T-helper 9 cell (primary cell): ENCODE results near the gene UNC13C.

Experiments
- DNase-seq: peaks from one replicate; pipeline ENCODE4 v3.0.0-alpha.2; 2020

The UNC13C gene

GRCh38 chr15:54575586-54575985 lies 597.3 kb downstream of the UNC13C start:
- no peak for DNase-seq

- no peak for DNase-seq
These were observed 598.2 kb downstream of the UNC13C start for GRCh38 chr15:54576298-54576935.

- DNase-seq, result no peak
These were observed 599.4 kb downstream of the UNC13C start for GRCh38 chr15:54577476-54578250.

GRCh38 chr15:54579855-54580254 lies 601.6 kb downstream of the UNC13C start:
- no peak for DNase-seq

- no peak for DNase-seq
These were observed 602.4 kb downstream of the UNC13C start for GRCh38 chr15:54580643-54581042.

- DNase-seq, result no peak
These were observed 604.8 kb downstream of the UNC13C start for GRCh38 chr15:54582863-54583643.

- no peak for DNase-seq
These were observed 606.8 kb downstream of the UNC13C start for GRCh38 chr15:54585063-54585462.

- DNase-seq, result no peak
These were observed 615.9 kb downstream of the UNC13C start for GRCh38 chr15:54594115-54594514.

- DNase-seq, result no peak
These were observed 621.1 kb downstream of the UNC13C start for GRCh38 chr15:54599386-54599785.

GRCh38 chr15:54605043-54605442 lies 626.8 kb downstream of the UNC13C start:
- no peak for DNase-seq

GRCh38 chr15:54605556-54605955 lies 627.3 kb downstream of the UNC13C start:
- no peak for DNase-seq

GRCh38 chr15:54608876-54609835 lies 630.9 kb downstream of the UNC13C start:
- DNase-seq, result no peak

GRCh38 chr15:54618120-54618519 lies 639.9 kb downstream of the UNC13C start:
- no peak for DNase-seq

- no peak for DNase-seq
These were observed 640.9 kb downstream of the UNC13C start for GRCh38 chr15:54619180-54619579.

- DNase-seq, result no peak
These were observed 642.7 kb downstream of the UNC13C start for GRCh38 chr15:54620916-54621315.

- DNase-seq, result no peak
These were observed 657.9 kb downstream of the UNC13C start for GRCh38 chr15:54636147-54636546.

- DNase-seq, result no peak
These were observed 660.4 kb downstream of the UNC13C start for GRCh38 chr15:54638666-54639065.

- no peak for DNase-seq
These were observed 662.6 kb downstream of the UNC13C start for GRCh38 chr15:54640873-54641272.

GRCh38 chr15:54644796-54645195 lies 666.6 kb downstream of the UNC13C start:
- DNase-seq, result no peak

GRCh38 chr15:54659646-54660045 lies 681.4 kb downstream of the UNC13C start:
- DNase-seq, result no peak

- DNase-seq, result no peak
These were observed 682.1 kb downstream of the UNC13C start for GRCh38 chr15:54660356-54660755.

GRCh38 chr15:54675241-54675640 lies 697.0 kb downstream of the UNC13C start:
- no peak for DNase-seq
